GM19099 (cell line): ENCODE results near the gene SHBG.

Experiments
- POLR2A ChIP-seq: IDR thresholded peaks from 3 replicates; pipeline ENCODE4 v1.6.1; 2011; ENCODE audit warnings: low read depth; ENCODE audit not compliant: insufficient read length; ENCODE audit errors: extremely low read depth

Gene SHBG

DNA sequence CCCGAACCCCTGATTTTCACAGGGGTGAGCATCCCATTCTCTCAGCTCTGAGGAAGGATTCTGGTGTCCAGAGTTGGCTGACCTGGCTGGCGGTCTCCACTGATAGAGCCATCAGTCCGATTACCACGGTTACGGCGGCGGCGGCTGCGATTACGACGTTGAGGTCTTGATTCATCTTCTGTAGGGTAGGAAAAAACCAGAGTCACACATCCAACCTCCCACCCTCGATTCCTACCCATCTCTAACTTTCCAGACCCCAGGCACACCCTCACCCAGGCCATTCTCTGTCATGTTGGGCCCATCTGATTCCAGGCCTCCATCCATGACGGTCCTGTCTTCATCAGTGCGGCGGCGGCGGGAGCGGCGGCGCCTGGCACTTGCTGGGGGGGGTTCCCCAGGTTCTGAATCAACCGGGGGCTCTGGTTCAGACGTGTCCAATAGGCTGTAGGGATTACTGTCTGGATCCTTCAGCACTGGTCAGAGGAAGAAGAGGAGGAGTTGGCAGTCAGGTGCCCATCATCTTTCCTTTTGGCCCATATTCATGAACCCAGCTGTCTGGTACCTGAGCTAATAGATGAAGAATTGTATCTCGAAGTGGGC is 37.4 kb upstream of the SHBG start:
- no peak for TF ChIP-seq POLR2A

DNA sequence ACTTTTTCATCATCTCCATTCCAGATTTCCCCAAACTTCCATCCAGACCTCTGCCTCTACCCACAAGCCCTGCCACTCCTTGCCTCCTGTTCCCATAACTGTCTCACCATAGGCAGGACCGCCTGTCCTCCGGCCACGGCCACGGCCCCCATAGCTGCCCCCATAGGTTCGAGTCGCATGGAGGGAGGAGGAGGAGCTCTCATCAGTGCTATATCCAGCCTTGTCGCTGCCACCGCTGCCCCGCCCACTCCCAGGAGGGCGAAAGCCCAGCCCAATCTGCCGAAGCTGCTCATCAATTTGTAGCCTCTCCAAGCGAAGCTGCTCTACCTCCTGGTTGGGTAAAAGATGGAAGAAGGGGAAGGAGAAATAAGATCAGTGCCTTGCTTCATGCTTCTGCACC is 36.6 kb upstream of the SHBG start:
- no peak for TF ChIP-seq POLR2A

DNA sequence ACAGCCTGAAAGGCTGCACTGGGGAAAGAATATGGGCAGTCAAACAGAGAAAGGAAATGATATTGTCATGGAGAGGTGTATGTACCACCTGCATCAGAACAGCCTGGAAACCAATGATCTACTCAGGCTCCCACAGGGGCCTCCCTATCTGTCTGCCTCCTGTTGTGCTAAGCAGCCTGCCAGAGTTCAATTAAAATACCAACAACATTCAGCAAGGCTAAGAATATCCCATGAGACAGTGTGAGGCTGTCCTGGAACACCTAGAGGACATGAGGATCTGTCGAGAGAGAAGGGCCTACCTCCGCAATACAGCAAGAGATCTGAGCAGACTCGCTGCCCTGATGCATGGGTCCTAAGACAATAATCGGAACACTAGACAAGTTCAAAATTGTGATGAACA is 23.7 kb upstream of the SHBG start:
- no peak for TF ChIP-seq POLR2A

DNA sequence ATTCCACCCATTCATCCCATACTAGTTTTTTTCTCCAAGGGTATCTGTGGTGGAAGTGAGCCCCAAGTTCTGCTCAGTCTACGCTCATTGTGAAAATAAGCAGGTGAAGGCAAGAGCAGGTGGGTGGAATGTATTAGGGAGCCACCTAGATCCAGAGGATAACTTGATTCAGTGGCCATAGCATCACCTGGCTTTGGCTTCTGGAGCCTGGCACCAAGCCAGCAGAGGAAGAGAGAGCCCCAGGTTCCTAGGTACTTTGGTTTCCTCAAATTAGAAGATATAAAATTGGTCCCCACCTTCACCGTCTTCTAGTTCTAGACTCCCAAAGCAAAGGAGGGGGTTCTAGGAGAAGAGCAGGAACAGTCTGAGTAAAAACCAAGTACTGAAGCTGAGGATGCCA is 19.3 kb upstream of the SHBG start:
- TF ChIP-seq POLR2A = no peak

DNA sequence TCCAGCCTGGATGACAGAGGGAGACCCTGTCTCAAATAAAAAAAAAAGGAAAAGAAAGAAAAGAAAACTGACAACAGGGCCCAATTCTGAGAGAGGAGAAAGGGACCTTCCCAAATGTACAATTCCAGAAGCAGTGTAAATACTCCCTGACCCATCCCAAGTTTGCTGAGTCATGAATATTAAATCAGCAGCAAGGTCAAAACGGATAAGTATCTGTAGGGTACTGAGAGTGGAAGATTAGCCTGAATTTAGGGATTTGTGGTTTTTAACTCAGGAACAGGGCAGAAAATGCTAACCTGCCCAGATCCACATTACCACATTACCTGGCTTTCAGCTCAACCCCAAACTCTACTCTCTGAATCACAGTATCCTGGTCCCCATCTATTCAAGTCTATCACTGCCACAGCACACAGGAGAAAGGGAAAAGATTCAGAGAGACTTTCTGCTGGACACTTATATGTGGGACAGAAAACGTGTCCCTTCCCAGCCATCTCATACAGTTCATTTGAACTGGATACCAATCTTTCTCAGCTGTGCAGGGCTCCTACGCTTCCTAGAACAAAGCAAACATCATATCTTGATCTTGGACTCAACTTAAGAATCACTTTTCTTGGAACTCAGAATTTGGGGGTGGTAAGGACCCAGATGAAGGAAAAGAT is 18.2 kb upstream of the SHBG start:
- TF ChIP-seq POLR2A = no peak

DNA sequence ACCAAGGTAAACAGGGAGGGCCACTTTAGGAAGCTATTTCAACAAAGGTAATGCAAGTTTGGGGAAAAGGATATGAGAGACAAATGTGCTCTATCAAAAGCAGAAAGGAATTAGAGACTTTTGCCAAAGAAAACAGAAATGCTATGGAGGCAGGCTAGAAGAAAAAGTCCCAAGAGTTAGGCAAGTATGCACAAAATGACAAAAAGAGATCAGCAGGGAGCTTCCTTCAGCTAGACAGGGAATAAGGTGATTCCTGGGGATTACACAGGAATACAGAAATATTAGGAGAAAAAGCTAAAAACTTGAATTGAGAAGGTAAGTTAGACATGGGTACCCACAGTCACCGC is 17.7 kb upstream of the SHBG start:
- no peak for TF ChIP-seq POLR2A

DNA sequence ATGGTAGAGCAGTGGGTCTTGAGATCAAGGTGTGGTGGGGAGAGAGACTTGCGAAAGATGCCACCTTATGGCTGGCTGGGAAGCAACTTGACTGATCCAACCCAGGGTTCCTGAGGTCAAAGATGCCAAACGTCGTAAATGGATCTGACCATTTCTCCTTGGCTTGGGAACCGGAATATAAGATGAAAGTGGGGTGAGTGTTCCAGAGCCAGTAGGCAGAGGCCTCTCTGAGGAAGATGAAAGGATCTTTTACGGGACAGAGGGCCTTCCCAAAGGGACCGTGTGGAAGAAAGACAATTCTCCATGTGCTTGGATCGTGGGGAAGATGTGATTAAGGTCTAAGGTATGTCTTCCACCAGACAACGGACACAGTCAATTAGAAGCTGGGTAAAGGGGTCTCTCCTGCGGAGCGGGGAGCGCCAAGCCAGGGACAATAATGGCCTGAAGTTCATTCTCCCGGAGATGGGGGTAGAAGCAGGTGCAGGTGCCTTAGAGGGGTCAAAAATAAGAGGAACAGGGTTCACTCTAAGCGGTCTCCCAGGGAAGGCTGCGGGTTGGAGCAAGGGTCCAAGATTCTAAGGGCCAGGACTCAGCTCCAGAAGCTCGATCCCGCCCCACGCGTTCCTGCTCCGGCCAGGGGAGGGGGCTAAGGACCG is 16.0 kb upstream of the SHBG start:
- TF ChIP-seq POLR2A = no peak

DNA sequence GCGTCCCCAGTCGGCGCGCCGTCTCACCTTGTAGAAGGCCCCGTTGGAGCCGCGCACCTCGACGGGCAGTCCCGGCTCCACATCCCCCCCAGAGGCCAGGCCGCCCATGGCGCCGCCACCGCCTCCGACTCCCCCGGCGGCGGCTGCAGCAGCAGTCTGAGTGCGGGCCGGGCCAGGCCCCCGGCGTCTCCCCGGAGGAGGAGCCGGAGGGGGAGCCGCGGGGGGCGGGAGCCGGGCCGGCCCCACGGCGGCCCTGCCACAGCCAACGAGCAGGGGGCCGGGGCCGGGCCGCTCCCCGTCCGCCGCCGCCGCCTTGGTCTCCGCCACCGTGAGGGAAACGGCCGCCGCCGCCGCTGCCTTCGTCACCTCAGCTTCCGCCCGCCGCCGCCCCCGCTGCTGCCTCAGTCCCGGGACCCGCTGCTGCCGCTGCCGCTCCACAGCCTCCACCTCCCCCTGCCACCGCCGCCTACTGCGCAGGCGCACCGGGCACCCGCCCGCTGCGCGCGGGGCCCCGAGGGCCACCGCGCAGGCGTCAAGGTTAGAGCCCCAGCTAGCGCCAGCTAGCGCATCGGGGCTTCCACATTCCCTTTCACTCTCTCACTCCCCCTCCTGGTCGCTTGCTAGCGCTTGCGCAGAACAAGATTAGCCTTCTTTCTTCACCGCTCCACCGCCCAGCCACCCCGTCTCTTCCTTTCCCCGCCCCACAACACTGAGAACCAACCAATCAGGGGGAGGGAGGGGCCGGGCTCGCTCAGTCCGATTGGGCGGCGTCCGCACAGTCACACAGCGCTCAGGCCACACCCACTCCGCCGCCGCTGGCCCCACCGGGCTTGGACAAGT is 15.3 kb upstream of the SHBG start, which contains the start of gene FXR2:
Gene FXR2, minus strand, starts transcription at position 473 of the 840 bp plus-strand sequence. Its CDS starts 365 bp downstream, at position 108.
- peak; percentile 73 for TF ChIP-seq POLR2A

DNA sequence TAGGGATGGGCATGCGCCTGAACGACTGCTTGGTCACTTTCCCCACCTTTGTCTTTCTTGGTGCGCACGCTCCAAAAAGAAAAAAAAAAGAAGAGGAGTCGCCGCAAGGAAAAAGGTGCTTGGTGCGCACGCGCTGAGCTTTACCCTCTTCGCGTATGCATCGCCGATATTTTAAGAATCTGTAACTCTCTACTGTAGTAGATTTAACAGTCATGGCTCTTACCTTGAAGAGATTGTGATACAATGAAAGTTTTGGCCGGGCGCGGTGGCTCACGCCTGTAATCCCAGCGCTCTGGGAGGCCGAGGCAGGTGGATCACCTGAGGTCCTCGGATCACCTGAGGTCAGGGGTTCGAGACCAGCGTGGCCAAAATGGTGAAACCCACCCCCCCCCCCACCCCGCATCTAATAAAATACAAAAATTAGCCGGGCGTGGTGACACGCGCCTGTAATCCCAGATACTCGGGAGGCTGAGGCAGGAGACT is 14.6 kb upstream of the SHBG start:
- peak; percentile 36 for TF ChIP-seq POLR2A

DNA sequence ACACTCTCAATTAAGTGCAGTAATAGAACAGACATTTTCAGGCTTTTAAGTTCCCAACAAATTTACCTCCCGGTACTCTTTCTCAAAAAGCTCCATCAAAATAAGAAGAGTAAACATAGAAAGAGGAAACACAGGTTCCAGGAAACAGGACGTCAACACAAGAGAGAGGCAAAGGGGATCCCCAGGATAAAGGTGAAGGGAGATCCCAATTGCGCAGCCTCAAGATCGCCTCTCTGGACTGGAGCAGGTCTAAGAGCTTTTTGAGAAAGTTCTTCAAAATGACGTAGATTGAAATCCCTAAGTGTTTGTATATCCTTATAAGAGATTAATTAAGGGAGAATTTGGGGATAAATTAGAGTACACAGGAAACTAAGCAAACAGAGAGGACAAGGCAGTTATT is 11.3 kb upstream of the SHBG start:
- no peak for TF ChIP-seq POLR2A

DNA sequence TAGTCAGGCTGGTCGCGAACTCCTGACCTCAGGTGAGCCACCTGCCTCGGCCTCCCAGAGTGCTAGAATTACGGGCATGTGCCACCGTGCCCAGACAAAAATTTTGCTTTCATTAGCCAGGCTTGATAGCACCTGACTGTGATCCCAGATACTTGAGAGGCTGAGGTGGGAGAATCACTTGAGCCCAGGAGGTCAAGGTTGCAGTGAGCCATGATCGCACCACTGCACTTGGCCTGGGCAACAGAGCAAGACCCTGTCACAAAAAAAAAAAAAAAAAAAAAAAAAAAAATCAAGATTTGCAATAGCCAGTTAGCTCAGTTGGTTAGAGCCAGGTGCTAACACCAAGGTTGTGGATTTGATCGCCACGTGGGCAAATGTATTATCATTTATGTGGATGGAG is 9.1 kb upstream of the SHBG start:
- TF ChIP-seq POLR2A = no peak

DNA sequence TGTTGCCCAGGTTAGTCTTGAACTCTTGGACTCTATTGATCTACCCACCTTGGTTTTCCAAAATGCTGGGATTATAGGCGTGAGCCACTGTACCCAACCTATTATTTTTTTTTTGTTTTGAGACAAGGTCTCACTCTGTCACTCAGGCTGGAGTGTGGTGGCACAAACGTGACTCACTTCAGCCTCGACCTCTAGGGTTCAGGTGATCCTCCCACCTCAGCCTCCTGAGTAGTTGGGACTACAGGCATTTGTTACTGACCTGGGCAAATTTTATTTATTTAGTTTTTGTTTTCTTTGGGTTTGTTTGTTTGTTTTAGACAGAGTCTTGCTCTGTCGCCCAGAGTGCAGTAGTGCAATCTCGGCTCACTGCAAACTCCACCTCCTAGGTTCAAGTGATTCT is 6.3 kb upstream of the SHBG start:
- no peak for TF ChIP-seq POLR2A

DNA sequence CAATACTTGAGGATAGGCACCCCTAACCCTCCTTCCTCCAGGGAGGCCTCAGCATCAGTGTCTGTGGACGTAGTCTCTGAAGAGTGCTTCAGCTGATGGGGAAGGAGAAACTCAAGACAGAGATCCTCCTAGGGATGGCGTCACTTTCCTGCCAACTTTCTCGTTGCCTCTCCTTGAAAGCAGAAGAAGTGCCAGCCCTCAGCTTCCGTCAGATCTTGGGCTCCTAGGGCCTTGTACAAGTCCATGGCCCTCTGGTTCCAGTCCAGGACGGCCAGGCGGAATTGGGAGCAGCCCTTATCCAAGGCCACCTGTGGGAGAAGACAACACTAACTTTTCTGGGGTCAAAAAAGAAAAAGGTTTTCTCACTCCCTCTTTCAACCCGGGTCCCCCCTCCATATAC is 3.6 kb upstream of the SHBG start:
- no peak for TF ChIP-seq POLR2A

DNA sequence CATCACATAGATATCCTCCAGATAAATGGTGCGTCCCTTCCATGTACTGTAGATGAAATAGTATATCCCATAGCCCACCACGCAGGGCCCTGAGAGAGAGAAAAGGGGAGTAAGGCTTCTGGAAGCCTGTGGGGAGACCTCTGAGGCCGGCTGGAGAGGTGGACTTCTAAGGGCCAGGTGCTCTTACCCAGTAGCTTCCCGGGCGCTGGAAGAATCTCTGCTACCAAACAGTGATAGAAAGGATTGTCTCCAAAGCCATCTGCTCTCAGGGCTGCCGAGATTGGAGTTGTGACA is 3.0 kb upstream of the SHBG start:
- no peak for TF ChIP-seq POLR2A

DNA sequence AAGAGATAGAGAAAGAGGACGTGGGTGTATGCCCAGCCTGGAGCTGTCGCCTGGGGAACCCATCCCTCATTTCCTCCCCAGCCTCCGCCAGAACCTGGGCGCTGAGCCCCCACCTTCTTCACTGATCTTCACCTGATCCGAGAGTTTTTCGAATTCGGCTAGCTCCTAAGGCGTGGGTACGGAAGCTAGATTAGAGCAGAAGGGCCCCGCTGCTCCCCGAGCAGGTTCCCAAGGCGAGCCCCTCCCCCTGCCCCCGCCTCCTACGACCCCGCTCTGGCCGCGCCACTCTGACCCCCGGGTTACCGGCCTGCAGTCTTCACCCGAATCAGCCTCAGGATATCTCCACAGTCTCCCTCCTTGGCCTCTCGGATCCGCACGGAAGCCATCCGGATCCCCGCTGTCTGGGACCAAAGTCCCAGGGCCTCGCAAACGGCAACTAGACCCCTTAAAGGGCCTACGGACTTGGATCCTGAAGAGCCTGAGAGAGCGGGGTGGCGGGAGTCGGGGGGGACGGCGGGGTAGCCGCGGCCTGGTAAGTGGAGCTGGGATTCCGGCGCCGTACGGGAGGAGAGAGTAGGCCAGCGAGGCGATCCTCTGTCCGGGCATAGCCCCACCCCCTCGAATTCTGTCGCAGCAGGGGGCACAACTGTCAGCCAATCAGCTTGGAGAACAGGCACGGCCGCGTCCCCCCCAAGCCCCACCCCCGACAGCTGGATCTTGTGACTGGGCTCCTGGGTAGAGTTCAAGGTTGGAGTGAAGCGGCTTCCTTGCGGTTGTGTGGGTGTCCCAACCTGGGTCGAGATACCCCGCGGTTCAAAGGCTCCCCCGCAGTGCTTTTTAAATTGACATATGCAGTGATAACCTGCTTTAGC is 2.4 kb upstream of the SHBG start, which contains the start of gene SAT2:
Gene SAT2, minus strand, starts transcription at position 572 of the 872 bp plus-strand sequence. Its CDS starts 186 bp downstream, at position 386.
- TF ChIP-seq POLR2A = peak; percentile 76
